Measurements from ENCODE around the gene FBXO44.
"Not testable (repeated sequence)": the region's sequence is repeated elsewhere in the genome, so short reads cannot be mapped to it uniquely, and the experiment has no call there.

Gene FBXO44, protein sequence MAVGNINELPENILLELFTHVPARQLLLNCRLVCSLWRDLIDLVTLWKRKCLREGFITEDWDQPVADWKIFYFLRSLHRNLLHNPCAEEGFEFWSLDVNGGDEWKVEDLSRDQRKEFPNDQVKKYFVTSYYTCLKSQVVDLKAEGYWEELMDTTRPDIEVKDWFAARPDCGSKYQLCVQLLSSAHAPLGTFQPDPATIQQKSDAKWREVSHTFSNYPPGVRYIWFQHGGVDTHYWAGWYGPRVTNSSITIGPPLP

GRCh38 chr1:11654137-11654938 is at the start of gene FBXO44, which contains the start of gene FBXO2:
FBXO44 (plus strand) TSS chr1:11654877; CDS start chr1:11655836, 959 bp downstream.
FBXO2 (minus strand) TSS chr1:11654429; CDS start chr1:11654340, 89 bp downstream.
- H3K4me1 ChIP-seq (ENCODE audit: low read length), result peaks cover 10% of the 10 kb centered on the region
- H3K79me2 ChIP-seq (ENCODE audit: low read length), result no peaks in the 10 kb centered on the region
- H3K9me3 ChIP-seq (ENCODE audit: insufficient read depth, low read length), result no peaks in the 10 kb centered on the region
- H3K27me3 ChIP-seq (ENCODE audit: low read depth, low read length), result no peaks in the 10 kb centered on the region
- H3K4me2 ChIP-seq (ENCODE audit: low read length), result peak within 1 kb of the TSS; percentile 80
- H3K9ac ChIP-seq (ENCODE audit: low read length), result peak within 1 kb of the TSS; percentile 63
- H3K27ac ChIP-seq (ENCODE audit: low read length), result no peak within 1 kb of the TSS
- H3K36me3 ChIP-seq (replicated peaks; ENCODE audit: low read depth, low read length), result peaks cover 7% of the 10 kb centered on the region
- no peaks in the 10 kb centered on the region for H4K20me1 ChIP-seq (ENCODE audit: insufficient read depth, low read length)
- no peak for TF ChIP-seq EZH2phosphoT487 (IDR thresholded peaks at IDR 0.05; ENCODE audit: low read depth)
- TF ChIP-seq, protein P1, sequence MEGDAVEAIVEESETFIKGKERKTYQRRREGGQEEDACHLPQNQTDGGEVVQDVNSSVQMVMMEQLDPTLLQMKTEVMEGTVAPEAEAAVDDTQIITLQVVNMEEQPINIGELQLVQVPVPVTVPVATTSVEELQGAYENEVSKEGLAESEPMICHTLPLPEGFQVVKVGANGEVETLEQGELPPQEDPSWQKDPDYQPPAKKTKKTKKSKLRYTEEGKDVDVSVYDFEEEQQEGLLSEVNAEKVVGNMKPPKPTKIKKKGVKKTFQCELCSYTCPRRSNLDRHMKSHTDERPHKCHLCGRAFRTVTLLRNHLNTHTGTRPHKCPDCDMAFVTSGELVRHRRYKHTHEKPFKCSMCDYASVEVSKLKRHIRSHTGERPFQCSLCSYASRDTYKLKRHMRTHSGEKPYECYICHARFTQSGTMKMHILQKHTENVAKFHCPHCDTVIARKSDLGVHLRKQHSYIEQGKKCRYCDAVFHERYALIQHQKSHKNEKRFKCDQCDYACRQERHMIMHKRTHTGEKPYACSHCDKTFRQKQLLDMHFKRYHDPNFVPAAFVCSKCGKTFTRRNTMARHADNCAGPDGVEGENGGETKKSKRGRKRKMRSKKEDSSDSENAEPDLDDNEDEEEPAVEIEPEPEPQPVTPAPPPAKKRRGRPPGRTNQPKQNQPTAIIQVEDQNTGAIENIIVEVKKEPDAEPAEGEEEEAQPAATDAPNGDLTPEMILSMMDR (IDR thresholded peaks at IDR 0.05; ENCODE audit: low read depth, low read length), result no peak
- H2AFZ ChIP-seq (ENCODE audit: low read depth, low read length), result no peak within 1 kb of the TSS
- peak within 1 kb of the TSS; percentile 74 for H3K4me3 ChIP-seq (ENCODE audit: low read length)

GRCh38 chr1:11606775-11607174 is 47.9 kb upstream of the FBXO44 start:
- Histone ChIP-seq H3K79me2 (ENCODE audit: low read length) (no peaks in the 10 kb centered on the region), H3K4me3 (ENCODE audit: low read length) (no peak overlapping the region), H3K36me3 (replicated peaks; ENCODE audit: low read depth, low read length) (no peaks in the 10 kb centered on the region), H3K27me3 (ENCODE audit: low read depth, low read length) (no peaks in the 10 kb centered on the region), H3K27ac (ENCODE audit: low read length) (no peak overlapping the region), H3K9ac (ENCODE audit: low read length) (no peak overlapping the region), H3K9me3 (ENCODE audit: insufficient read depth, low read length) (no peaks in the 10 kb centered on the region), H3K4me2 (ENCODE audit: low read length) (no peak overlapping the region), H2AFZ (ENCODE audit: low read depth, low read length) (no peak overlapping the region), H3K4me1 (ENCODE audit: low read length) (no peaks in the 10 kb centered on the region), H4K20me1 (ENCODE audit: insufficient read depth, low read length) (no peaks in the 10 kb centered on the region)
- no peak for TF ChIP-seq EZH2phosphoT487 (IDR thresholded peaks at IDR 0.05; ENCODE audit: low read depth)
- TF ChIP-seq, protein P1 (IDR thresholded peaks at IDR 0.05; ENCODE audit: low read depth, low read length), result no peak

GRCh38 chr1:11608596-11609130 is 46.0 kb upstream of the FBXO44 start:
- not testable (repeated sequence) for H3K9me3 ChIP-seq (ENCODE audit: insufficient read depth, low read length); H3K27me3 ChIP-seq (ENCODE audit: low read depth, low read length); H2AFZ ChIP-seq (ENCODE audit: low read depth, low read length); H3K4me3 ChIP-seq (ENCODE audit: low read length); H3K36me3 ChIP-seq (replicated peaks; ENCODE audit: low read depth, low read length); H4K20me1 ChIP-seq (ENCODE audit: insufficient read depth, low read length); H3K4me2 ChIP-seq (ENCODE audit: low read length); H3K9ac ChIP-seq (ENCODE audit: low read length); H3K79me2 ChIP-seq (ENCODE audit: low read length); H3K27ac ChIP-seq (ENCODE audit: low read length); H3K4me1 ChIP-seq (ENCODE audit: low read length)

DNA sequence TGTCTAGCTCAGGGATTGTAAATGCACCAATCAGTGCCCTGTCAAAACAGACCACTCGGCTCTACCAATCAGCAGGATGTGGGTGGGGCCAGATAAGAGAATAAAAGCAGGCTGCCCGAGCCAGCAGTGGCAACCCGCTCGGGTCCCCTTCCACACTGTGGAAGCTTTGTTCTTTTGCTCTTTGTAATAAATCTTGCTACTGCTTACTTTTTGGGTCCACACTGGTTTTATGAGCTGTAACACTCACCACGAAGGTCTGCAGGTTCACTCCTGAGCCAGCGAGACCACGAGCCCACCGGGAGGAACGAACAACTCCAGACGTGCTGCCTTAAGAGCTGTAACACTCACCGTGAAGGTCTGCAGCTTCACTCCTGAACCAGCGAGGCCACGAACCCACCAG is 45.3 kb upstream of the FBXO44 start:
- not testable (repeated sequence) for H3K4me2 ChIP-seq (ENCODE audit: low read length); H2AFZ ChIP-seq (ENCODE audit: low read depth, low read length); H3K79me2 ChIP-seq (ENCODE audit: low read length); H4K20me1 ChIP-seq (ENCODE audit: insufficient read depth, low read length); H3K9ac ChIP-seq (ENCODE audit: low read length); H3K4me3 ChIP-seq (ENCODE audit: low read length); H3K9me3 ChIP-seq (ENCODE audit: insufficient read depth, low read length); H3K27ac ChIP-seq (ENCODE audit: low read length); H3K36me3 ChIP-seq (replicated peaks; ENCODE audit: low read depth, low read length); H3K4me1 ChIP-seq (ENCODE audit: low read length); H3K27me3 ChIP-seq (ENCODE audit: low read depth, low read length)
